HG03460 (cell line): ENCODE data around the gene HIGD2B.
"Not testable (repeated sequence)": the region's sequence is repeated elsewhere in the genome, so short reads cannot be mapped to it uniquely, and the experiment has no call there.

ENCODE experiments used
- ATAC-seq: cut with Tn5 transposase; IDR thresholded peaks from one replicate; pipeline ENCODE4 v1.9.1; 2021; ENCODE audit not compliant: unreplicated experiment

Gene HIGD2B, protein sequence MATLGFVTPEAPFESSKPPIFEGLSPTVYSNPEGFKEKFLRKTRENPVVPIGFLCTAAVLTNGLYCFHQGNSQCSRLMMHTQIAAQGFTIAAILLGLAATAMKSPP

DNA sequence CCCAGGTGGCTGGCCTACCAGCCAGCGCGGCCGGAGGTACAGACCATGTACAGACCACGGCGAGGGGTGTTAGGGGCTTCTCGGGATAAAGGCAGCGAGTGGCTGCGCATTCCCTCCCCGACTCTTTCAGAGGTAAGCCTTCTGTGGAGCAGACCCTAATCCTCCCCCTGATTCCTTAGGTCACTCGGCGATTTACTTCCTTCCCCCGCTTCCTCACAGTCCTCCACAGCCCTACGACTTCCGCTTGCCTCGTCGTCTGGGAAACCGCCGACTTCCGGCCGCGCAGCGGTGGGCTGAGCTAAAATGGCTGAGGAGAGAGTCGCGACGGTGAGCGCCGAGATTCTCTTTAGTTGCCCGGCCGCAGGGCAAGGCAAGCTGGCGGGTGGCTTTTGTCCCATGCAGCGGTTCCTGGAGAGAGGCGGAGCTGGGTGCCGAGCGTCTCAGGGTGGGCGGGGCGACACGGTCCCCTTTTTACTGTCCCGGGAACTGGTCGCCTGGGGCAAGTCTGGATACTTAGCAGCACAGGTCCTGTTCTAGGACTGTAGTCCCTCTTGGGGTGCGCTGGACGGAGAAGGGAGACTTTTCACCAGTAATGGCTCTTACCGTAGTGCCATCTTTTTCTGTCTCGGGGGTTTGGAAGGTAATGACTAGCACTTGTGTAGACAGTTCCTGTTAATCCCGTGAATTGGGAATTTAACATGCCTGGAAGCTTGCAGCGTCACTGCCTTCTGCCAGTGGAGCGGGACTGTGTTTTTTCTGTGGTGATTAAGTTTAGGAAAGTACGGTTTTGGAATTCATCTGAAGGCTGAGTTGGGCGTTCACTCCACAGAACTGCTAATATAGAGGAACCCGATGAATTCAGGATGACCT, at the start of gene HIGD2B, which contains the start of gene BBS4:
HIGD2B (minus strand) TSS at position 258 of the 870 bp plus-strand sequence. CDS start 9,808 bp downstream, outside the sequence.
BBS4 (plus strand) TSS at position 283 of the 870 bp plus-strand sequence; CDS start at position 304, 21 bp downstream.
- peak; percentile 96 for ATAC-seq

DNA sequence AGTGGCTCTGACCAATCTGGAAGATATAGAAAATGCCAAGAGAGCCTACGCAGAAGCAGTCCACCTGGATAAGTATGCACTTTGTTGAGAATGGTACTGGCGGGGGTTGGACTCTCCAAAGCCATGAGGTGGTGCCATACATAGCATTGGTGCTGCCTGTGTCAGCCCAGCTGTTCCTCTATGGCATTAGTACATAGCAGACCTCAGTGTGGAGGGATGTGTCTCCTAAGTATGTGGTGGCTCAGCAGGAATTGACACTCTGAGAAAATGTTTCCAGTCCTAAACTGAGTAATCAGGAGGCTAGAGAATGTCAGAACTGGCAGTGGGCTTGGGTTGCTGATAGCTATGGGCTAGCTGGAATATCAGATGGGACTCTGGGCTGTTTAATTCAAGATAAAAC, 49.1 kb upstream of the HIGD2B start:
- no peak for ATAC-seq

DNA sequence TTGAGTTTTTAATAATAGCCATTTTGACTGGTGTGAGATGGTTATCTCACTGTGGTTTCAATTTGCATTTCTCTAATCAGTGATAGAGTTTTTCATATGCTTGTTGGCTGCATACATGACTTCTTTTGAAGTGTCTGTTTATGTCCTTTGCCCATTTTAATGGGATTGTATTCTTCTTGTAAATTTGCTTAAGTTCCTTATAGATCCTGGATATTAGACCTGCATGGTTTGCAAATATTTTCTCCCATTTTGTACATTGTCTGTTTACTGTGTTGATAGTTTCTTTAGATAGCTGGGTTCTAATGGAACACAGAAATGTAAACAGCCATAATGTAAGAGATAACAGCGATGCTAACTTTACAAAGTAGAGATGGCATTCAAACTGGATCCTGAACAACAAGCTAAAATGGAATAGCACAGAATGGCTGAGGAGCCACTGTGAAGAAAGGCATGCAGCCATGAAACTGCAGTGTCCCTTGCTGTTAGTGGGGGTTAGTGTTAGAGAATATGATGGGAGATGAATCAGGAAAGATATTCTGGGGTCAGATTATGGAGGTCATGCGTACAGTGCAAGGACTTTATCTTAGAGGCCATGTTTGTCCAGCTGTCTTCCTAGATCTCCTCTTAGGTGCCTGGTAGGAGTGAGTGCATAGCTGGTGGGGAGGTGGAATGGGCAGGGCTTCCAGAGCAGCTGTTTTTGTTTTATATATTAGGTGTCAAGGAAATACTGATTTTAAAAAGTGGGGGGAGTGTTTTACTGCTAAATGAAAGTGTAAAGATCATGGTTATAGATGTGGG, 48.2 kb upstream of the HIGD2B start:
- ATAC-seq: no peak

DNA sequence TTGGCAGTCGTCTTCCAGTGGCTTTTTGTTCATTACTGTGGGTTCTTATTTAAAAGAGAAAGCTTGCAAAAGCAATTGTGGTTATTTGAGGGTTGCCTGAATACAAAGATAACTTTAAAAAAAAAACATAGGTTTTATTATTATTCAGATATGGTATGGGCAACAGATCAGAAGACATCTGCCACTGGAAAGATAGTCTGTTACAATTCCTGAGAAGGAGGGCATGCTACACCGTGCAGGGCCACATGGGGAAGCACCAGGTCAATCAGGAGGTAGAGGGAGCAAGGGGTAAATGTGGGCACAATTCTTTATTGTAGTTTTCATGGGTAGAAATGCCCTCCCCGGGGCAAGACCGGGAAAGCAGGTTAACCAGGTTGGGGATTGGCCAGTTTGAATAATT, 46.5 kb upstream of the HIGD2B start:
- no peak for ATAC-seq

DNA sequence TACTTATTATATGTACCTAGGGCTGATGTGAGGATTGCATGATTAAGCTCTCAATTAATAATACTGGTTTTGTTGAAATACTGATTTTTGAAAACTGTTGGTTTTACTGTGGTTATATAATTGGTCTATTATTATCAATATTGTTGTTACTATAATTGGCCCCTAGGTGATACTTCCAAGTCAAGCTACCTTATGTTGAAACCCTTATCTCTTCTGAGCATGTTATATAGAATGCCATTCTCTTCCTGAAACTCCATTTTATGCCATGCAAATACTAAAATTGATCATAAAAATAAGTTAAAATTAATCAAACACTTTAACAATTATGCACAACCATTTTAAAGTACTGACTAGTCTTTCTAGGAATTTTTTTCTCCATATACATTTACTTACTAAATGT, 46.1 kb upstream of the HIGD2B start:
- no peak for ATAC-seq

DNA sequence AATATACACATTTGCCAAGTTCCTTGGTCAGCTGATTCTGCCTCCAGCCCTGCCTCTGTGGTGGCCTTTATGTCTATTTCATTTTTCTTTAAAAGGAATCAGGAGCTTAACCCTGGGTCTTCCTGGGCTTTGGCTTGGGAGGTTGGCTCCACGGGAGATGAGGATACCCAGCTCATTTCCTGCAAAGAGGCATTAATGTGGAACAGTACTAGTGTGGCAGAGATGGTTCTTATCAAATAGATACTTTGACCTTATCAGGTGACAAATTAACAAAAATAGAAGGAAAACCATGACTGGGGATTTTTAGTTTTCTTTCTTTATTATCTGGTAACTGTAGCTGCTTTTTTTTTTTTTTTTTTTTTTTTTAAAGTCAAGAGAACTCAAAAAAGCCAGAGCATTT, 42.8 kb upstream of the HIGD2B start:
- ATAC-seq: no peak

DNA sequence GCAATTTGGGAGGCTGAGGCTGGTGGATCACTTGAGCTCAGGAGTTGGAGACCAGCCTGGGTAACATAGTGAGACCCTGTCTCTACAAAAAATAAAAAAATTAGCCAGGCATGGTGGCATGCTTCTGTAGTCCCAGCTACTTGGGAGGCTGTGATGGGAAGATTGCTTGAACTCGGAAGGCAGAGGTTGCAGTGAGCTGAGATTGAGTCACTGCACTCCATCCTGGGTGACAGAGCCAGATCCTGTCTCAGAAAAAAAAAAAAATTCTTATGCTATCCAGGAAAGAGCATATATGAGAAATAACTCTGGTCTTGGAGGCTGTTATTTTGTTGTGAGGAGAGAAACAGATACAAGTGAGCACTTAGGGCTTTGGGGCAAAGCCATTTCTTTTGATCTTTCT, 42.3 kb upstream of the HIGD2B start:
- ATAC-seq: not testable (repeated sequence)

DNA sequence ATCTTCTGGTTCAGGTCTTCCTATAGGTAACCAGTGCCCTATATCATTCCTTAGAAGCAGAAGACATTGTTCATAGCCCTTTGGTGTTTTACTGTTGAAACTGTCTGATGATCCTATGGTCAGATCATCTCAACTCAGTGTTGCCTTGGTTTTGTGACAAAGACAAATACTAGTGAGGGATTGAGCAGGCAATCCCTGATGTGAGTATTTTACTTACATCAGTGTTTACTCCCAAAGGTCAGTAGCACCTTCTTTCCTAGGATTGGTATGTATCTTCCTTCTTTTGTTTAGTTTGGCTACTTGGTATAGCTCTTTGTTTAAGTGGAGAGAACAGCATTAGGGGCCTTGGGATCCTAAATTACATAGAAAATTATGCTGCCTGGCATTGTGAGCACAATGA, 41.2 kb upstream of the HIGD2B start:
- ATAC-seq: no peak

DNA sequence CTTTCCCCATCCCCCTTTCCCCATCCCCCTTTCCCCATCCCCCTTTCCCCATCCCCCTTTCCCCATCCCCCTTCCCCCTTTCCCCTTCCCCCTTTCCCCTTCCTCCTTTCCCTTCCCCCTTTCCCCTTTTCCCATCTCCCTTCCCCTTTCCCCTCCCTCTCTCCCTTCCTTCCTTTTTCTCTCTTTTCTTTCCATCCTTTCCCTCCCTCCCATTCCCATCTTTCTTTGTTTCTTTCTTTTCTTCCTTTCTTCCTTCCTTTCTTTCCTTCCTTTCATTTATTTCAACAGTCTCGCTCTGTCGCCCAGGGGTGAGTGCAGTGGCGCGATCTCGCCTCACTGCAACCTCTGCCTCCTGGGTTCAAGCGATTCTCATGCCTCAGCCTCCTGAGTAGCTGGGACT, 39.9 kb upstream of the HIGD2B start:
- not testable (repeated sequence) for ATAC-seq

DNA sequence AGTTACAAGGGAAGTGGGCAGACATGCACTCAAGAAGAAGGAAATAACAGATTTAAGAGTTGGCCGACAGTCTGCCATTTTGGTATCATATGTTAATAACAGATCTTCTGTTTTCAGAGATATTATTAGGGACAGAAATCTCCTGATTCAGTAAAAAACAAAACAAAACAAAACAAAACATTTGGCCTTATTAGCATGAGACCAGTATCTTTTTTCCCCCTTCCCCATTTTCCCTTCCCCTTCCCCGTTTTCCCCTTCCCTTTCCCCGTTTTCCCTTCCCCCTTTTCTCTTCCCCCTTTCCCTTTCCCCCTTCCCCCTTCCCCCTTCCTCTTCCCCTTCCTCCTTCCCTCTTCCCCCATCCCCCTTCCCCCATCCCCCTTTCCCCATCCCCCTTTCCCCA, 39.5 kb upstream of the HIGD2B start:
- ATAC-seq: no peak

DNA sequence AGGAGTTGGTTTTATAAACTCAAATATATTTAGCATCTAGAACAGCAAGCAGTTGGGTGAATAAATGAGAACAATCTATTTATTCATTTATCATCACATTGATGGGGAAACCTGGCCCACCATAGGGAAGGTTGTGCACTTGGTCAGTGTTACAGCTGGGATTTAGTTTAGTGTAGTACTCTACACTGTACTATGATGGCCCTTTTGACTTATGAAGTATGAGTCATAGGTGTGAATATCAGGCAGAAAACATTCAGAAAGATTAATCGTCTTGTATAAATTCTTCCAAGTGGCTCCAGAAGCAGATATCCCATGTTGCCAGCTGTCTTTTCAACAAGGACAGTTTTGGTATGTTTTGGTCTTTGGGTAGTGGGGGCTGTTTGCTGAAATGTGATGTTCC, 38.0 kb upstream of the HIGD2B start:
- ATAC-seq: no peak

DNA sequence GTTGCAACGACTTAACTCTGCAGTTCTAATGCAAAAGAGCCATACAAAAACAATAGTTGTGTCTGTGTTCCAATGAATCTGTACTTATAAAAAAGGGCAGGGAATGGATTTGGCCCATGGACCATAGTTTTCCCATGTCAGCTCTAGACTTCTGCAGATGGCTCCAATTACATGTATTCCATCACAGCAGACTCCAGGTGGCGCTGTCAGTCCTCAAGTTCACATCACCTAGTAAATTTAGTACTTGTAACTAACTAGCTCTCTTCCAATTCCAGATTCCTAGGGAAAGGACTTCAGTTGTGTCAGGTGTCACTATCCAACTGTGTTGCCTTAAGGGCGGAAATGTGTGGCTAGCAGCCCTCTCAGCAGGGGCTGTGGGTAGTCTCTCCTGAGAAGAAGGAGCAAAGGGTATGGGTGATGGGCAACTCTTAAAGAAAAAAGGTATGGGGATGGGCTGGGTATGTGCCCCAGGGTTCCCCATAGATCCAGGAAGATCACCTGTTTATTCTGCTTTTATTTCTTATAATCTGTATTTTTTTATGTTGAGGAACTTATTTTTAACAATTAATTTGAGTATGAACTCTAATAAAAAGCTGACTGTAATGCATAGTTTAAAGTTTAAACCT, 36.2 kb upstream of the HIGD2B start:
- ATAC-seq: no peak

DNA sequence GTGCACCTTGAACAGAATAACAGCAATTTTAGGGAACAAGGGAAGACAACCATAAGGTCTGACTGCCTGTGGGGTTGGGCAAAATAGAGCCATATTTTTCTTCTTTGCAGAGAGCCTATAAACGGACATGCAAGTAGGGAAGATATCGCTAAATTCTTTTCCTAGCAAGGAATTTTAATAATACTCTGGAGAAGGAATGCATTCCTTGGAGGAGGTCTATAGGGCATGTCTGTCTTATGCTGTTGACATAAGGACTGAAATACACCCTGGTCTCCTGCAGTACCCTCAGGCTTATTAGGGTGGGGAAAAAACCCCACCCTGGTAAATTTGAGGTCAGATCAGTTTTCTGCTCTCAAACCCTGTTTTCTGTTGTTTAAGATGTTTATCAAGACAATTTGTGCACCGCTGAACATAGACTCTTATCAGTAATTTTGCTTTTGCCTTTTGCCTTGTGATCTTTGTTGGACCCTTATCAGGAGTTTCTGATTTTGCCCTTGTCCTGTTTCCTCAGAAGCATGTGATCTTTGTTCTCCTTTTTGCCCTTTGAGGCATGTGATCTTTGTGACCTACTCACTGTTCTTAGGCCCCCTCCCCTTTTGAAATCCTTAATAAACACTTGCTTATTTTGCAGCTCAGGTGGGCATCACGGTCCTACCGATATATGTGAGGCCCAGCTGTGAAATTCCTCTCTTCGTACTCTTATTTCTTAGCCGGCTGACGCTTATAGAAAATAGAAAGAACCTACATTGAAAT, 22.7 kb upstream of the HIGD2B start:
- ATAC-seq: not testable (repeated sequence)

DNA sequence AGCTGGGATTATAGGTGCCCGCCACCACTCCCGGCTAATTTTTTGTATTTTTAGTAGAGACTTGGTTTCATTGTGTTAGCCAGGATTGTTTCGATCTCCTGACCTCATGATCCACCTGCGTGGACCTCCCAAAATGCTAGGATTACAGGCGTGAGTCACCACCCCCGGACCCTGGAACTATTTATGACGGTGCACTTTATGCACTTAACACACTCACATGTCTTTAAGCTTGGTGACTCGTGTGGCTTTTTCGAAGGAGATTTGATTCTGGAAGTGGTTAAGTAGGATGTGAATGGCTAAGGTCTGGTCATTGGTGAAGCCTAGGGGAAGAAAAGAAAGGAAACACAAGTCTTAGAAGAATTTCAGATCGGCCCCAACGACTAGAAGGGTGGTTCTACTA, 20.3 kb upstream of the HIGD2B start:
- ATAC-seq: no peak

DNA sequence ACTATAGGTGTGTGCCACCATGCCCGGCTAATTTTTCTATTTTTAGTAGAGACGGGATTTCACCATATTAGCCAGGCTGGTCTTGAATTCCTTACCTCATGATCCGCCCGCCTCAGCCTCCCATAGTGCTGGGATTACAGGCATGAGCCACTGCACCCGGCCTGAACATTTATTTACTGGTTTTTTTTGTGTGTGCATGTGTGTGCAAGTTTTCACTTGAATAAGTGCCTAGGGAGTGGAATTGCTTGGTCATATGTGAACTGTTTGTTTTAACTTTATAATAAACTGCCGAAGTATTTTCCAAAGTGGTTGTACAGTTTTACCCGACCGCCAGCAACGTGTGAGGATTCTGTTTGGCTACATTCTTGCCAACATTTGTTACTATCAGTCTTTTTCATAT, 14.1 kb upstream of the HIGD2B start:
- no peak for ATAC-seq

DNA sequence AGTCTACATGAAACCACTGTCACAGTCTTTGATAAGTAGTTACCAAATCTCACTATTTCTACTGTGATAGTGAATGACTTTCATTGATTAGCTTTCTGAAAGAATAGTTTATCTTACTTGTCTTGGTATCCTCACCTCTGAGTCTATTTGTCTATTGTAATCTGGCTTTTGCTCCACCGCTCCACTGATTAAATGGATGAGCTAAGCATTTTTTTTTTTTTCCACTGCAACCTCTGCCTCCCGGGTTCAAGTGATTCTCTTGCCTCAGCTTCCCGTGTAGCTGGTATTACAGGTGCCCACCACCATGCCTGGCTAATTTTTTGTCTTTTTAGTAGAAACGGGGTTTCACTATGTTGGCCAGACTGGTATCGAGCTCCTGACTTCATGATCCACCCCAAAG, 13.0 kb upstream of the HIGD2B start:
- no peak for ATAC-seq

DNA sequence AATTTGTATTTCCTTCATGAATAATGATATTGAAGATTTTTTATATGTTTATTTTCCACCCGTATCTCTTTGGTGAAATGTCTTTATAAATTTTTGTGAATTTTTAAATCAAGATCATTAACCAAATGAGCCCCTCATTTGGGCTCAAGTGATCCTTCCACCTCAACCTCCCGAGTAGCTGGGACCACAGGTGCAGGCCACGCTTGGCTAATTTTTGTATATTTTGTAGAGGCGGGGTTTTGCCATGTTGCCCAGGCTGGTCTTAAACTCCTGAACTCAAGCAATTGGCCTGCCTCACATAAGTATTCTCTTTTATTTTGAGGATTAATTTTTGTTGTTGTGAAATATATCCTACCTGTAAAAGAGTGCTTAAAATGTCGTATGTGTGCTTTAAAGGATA, 5.0 kb upstream of the HIGD2B start:
- ATAC-seq: no peak

DNA sequence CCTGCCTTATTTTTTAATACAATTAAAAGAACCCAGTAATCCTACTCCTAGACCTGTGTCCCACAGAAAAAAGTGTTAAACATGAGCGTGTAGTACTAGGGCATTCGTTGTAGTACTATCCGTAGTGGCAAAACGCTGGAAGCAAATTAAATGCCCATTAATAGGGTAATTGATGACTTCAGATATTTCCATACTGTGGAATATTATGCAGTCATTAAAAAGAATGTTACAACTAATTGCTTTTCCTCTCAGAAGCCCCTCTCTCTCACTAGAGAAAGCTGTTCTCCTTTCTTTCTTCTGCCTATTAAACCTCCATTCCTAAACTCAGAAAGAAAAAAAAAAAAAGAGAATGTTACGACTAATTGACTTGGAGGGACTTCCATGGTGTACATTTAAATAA, 2.7 kb upstream of the HIGD2B start:
- ATAC-seq: no peak

DNA sequence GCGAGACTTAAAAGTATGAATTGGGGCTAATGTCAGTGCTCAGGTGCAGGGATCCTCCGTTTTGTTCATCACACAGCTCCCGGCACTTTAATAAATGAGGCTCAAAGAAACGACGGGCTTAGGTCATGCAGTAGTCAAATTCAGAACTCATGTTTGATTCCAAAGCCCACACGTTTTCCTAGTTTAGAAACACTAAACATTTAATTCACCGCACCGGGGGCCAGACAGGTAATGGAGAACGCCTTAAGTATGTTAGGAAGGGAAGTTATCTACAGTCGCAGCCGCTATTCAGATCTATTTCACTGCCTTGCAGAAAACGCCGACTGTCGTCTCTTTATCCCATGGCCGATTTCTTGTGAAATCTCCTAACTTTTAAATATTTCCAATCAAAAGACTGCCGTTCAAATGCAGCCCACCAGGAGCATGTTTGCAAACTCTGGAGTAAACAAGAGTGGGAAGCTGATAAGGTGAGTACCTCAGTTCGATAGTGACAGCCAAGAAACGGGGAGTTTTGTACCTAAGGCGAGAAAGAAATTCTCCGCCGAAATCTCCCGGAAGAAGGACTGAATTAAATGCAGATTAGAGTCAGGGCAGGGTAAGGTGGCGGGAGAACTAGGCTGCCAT, 569 bp downstream of the HIGD2B start:
- ATAC-seq: no peak

DNA sequence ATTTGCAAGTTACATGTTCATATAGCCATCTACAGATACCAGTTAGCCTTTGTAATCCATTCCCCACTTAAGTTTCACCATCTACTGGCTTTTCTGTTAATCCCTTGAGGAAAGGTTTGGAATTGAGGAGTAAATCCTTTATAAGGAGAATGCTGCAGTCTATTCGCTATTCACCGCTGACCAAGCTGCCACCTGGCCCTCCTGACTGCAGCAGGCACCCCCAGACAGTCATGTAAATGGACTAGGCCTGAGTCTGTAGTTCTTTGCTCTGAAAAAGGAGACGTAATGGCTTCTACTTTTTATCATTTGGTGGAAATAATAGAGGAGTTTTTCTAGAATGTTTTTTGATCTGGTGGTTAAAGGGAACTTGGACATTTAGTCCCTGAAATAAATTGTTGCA, 3.2 kb downstream of the HIGD2B start:
- no peak for ATAC-seq
